Smooth muscle cell of the brain vasculature (primary cell): Measurements from ENCODE around the gene GPATCH1.
"Not testable (repeated sequence)": the region's sequence is repeated elsewhere in the genome, so short reads cannot be mapped to it uniquely, and the experiment has no call there.

Source experiments
- DNase-seq: peaks from one replicate; pipeline ENCODE4 v3.0.0-alpha.2; 2012; ENCODE audit warnings: low read depth, low spot score

The GPATCH1 gene, protein sequence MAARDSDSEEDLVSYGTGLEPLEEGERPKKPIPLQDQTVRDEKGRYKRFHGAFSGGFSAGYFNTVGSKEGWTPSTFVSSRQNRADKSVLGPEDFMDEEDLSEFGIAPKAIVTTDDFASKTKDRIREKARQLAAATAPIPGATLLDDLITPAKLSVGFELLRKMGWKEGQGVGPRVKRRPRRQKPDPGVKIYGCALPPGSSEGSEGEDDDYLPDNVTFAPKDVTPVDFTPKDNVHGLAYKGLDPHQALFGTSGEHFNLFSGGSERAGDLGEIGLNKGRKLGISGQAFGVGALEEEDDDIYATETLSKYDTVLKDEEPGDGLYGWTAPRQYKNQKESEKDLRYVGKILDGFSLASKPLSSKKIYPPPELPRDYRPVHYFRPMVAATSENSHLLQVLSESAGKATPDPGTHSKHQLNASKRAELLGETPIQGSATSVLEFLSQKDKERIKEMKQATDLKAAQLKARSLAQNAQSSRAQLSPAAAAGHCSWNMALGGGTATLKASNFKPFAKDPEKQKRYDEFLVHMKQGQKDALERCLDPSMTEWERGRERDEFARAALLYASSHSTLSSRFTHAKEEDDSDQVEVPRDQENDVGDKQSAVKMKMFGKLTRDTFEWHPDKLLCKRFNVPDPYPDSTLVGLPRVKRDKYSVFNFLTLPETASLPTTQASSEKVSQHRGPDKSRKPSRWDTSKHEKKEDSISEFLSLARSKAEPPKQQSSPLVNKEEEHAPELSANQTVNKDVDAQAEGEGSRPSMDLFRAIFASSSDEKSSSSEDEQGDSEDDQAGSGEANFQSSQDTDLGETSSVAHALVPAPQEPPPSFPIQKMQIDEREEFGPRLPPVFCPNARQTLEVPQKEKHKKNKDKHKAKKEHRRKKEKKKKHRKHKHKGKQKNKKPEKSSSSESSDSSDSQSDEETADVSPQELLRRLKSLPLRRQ

DNA sequence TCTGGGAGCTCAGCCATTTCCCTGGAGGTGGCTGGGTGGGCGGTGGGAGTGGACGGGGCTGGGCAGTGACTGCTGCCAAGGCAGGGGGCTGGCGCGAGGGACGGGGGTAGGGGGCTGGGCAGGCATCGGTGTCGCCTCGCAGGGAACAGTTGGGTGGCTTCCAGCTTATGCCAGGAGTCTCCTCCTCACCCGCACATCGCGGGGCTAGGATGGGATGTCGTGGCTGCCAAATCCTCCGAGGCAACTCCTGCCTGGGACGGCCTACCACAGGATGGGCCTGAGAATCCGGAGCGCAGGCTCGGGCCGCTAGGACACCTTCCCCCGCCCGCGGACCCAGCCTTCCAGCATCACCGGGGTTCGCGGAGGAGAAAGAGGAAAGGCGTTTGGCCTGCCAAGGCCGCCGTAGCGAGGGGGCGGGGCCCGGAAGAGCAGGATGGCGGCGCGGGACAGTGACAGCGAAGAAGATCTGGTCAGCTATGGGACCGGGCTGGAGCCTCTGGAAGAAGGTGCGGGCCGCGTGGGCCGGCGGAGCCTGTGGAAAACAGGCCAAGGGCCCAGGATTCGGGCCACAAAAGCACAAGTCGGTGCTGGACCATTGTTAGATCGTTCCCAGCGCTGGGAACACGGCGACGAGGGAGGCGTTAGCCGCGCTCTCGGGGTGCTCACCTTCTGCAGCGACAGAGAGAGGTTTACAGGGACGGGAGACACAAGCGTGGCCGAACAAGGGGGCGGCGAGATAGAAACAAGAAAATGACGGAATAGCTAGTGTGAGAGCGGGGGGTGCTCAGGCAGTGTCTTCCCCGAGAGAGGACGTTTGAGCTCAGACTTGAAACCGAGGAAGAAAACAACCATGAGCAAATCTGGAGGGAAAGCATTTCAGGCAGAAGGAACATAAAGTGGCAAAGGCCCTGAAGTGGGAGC is at the start of gene GPATCH1:
Gene GPATCH1 (plus strand): TSS at position 421 of the 921 bp plus-strand sequence. CDS start 13 bp downstream, at position 434.
- peak; percentile 54 for DNase-seq

DNA sequence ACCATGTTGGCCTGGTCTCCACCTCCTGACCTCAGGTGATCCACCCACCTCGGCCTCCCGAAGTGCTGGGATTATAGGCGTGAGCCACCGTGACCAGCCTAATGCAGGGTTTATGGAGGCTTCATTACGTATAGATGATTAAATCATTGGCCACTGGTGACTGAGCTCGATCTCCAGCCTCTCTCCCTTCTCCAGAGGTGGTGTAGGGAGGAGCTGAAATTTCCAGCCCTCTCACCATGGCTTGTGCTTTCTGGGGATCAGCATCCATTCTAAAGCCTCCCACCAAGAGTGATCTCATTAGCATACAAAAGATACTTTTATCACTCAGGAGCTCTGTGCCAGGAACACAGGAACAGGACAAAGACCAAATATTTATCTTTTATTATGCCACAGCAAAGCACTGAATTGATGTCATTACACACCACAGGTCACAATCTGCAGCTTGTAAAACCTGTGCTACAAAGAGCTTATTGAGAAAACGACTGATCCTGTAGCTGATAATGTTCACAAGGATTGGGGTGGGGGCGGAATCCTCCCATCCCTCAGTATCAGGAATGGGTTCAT is 48.7 kb upstream of the GPATCH1 start:
- no peak for DNase-seq

DNA sequence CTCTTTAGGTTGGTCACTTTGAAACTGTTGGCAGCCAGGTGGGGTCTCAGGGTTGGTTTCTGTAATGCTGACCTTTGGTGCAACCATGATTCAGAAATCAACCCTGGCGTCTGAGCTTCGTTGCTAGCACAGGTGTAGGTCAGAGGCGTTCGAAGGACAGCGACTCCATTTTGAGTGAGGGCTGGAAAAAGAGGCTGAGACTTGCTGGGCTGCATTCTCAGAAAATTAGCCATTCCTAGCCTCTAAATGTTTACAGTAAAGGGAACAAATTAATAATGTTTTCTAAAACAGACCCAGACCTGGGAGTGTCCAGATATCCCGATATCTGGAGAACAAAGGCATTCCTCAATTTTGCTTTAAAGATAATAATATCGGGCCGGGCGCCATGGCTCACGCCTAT is 45.5 kb upstream of the GPATCH1 start:
- DNase-seq: no peak

DNA sequence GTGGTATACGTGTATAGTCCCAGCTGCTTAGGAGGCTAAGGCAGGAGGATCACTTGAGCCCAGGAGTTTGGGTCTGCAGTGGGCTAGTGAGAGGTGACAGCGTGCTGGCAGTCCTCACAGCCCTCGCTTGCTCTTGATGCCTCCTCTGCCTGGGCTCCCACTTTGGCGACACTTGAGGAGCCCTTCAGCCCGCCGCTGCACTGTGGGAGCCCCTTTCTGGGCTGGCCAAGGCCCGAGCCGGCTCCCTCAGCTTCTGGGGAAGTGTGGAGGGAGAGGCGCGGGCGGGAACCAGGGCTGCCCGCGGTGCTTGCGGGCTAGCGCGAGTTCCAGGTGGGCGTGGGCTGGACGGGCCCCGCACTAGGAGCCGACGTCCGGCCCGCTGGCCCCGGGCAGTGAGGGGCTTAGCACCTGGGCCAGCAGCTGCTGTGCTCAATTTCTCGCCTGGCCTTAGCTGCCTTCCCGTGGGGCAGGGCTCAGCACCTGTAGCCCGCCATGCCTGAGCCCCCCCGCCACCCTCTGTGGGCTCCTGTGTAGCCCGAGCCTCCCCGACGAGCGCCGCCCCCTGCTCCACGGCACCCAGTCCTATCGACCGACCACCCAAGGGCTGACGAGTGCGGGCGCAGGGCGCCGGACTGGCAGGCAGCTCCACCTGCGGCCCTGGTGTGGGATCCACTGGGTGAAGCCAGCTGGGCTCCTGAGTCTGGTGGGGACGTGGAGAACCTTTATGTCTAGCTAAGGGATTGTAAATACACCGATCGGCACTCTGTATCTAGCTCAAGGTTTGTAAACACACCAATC is 44.4 kb upstream of the GPATCH1 start:
- not testable (repeated sequence) for DNase-seq

DNA sequence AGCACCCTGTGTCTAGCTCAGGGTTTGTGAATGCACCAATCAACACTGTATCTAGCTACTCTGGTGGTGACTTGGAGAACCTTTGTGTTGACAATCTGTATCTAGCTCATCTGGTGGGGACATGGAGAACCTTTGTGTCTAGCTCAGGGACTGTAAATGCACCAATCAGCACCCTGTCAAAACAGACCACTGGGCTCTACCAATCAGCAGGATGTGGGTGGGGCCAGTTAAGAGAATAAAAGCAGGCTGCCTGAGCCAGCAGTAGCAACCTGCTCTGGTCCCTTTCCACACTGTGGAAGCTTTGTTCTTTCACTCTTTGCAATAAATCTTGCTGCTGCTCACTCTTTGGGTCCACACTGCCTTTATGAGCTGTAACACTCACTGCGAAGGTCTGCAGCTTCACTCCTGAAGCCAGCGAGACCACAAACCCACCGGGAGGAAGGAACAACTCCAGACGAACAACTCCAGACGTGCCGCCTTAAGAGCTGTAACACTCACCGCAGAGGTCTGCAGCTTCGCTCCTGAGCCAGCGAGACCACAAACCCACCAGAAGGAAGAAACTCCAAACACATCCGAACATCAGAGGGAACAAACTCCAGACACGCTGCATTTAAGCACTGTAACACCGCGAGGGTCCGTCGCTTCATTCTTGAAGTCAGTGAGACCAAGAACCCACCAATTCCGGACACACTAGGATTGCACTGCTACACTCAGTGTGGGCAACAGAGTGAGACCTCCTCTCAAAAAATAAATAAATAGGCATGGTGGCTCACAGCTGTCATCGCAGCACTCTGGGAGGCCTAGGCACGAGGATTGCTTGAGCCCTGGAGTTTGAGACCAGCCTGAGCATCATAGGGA is 43.6 kb upstream of the GPATCH1 start:
- not testable (repeated sequence) for DNase-seq

DNA sequence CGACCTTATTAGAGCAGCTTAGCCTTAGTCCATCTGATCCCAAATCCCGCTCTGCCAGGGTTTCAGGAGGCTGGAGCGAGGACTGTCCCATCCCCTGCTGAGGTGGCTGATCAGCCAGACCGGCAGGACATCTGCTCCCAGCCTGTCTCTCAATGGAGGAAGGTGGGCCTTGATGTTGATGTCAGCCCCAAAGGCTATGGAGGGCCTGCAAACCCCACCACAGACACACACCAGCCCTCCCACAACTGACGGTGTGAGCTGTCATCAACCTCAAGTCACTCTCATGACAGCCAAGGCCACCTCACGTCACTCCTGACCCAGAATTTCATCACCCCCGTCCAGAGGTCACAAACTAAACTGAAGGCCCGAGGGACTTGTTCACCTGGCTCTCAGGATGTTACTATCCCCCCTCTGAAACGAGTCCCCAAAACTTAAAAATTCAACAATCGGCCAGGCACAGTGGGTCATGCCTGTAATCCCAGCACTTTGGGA is 41.8 kb upstream of the GPATCH1 start:
- DNase-seq: no peak

DNA sequence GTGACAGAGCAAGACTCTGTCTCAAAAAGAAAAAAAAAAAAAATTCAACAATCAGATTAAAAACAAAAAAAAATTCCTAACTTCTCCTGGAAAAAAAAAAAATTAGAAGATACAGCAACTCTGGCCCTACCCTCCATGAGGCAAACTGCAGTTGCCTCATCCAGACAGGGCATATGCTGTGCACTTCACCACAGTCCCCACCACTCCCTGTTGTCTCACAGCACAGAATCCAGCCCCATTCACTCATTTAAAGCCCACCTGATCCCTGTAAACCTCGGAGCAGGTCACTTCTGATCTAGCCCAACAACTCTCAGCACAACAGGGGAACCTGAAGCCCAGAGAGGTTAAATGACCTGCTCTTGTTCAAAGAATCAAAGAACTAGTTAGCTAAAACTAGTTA is 41.2 kb upstream of the GPATCH1 start:
- no peak for DNase-seq

DNA sequence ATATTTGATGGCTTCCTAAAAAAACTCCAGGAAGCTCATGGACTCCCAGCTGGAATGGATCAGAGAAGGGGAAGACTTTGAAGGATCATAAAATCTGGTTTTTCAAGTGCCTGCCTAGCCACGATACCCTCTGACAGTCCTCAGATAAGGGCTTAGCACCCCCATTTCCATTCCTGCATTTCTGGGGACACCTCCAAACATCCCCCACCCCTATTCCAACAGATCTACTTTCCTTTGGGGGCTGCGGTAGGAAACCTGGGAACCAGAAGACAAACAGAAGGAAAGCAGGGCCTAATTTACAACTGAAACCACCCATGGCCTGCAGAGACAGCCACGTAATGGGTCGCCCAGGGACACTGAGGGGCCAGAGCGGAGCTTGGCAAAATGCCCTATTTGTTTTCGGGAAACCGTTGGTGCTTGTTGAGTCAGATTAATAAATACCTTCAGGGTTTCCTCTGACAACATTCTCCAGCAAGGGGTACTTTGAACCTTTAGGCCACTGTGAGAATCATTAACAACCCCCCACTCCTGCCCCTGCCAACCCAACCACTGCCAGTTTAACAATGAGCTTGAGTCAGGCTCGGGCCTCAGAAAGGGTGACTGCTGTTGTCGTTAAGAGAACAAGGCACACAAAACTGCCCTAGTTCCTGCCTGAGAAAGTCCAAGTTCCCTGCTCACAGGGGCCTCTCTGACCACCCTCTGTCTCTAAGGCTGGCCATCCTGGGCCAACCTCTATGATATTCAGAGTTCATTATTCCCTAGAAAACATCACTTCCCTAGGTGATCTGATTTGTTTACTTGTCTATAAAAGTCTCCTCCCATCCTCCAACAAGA is 39.8 kb upstream of the GPATCH1 start:
- no peak for DNase-seq

DNA sequence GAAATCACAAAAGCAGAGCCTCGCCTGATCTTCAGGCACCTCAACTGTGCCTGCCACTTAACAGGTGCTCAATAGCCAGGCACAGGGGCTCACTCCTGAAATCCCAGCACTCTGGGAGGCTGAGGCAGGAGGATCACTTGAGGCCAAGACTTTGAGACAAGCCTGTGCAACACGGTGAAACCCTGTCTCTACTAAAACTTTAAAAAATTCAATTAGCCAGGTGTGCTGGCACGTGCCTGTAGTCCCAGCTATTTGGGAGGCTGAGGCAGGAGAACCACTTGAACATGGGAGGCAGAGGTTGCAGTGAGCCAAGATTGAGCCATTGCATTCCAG is 39.2 kb upstream of the GPATCH1 start:
- DNase-seq: not testable (repeated sequence)

DNA sequence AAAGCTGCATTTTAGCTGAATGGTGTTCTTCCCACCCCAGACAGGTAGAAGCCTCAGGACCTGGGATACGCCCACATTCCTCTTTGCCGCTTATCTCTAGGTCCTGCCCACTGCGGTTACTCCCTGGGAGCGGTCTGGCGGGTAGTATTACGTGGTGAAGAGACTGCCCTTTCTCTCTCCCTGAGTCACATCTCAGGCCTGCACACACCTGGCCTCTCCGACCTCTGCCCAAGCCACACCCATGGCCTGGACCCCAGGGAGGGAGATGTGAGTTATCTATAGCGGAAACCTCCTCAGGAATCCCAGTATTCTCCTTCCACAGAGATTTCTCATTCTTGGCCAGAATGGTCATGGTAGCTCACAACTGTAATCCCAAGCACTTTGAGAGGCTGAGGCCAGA is 33.6 kb upstream of the GPATCH1 start:
- DNase-seq: no peak

DNA sequence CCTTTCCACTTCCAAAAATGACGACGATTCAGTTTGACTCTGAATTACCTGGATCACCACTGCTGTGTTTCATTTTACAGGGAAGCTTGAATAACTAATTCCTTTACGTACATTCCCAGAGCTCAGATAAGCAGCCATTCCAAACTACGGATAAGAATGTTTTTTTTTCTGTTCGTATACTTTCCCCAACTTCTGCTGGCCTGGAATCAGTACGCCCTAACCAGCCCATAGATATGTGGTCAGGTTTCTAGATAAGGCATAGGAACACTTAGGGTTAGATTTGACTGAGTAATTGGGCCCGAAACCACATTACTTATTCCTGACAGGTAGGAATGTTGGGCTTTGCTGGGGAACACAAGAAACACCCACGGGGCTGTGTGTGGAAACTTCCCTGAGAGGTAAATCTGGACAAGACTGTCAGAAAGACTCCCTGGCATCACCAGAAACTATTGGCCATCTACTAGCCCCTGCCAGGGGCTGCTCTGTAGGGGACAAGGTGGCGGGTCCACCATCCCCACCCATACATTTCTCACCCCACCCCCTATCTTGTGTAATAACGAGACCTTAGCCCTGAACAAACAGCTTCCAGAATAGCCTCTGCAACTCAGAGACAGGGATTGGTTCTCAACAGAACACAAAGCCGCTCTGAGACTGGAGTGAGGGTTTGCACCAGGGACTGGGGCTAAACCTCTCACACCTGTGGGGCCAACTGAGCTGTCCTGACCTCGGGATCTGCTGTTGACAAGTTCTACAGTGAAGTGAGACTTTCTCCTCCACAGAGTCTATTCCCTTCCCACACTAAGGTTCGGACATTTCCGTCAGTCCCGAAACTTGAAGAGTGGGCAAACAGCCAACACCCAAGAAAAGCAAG is 31.9 kb upstream of the GPATCH1 start:
- DNase-seq: no peak

DNA sequence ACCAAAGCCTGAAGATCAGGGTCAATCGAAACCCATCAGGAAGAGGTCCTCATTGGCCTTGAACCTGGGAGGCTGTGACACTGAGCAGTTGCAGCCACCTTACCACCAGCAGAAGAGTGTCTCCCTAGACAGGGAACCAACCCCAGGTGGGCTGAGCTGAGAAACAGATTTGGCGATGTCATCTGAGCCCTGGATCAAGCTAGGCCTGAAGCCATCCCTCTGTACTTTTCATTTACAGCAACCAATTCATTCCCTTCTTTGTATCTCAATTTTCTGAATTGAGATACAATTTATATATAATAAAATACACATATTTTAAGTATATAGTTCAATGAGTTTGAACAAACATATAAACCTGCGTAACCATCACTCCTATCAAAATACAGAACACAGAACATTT is 30.9 kb upstream of the GPATCH1 start:
- DNase-seq: no peak

DNA sequence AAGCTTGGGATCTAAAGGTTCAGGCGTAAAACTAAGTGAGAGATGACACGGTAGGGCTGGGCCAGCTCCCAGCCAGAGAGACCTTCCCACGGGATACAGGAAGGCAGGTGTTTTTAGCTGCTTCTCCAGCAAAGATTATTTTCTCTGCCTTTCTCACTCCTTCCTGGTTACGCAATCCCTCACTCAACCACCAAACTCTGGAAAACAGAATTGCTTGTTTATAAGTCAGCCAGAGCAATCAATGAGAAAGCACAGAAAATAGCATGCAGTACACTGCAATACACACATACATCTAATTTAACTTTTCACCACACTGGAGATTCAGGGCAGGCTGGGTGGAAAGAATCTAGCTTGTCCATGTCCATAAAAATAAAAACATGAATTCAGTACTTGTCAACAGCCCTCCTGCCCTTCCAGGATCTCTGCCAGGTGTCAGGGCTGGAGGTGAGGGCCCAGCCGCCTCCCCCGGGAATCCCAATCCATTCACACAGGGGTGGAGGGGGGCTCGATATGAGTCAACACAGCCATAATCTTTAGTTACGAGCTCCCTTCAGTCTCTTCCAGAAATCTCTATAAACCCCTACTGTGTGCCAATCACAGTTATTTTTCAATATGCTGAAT is 28.5 kb upstream of the GPATCH1 start:
- DNase-seq: no peak

DNA sequence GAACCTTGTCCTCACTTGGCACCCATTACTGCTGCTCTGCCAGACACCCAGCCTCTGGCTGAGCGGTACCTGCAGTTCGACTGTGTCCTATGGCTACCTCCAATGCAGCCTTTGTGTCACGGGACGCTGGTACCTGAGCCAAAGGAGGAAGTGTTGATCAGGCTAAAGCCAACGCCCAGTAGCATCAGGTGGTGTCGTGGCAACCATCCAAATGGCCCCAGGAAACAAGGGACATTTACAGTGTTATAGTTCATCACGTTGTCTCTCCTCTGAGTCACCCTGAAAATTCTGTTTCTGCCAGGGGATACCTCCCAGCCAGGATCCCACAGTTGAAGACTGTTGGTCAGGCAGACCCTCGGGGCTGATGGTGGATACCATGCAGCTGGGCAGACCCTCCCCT is 26.4 kb upstream of the GPATCH1 start:
- no peak for DNase-seq

DNA sequence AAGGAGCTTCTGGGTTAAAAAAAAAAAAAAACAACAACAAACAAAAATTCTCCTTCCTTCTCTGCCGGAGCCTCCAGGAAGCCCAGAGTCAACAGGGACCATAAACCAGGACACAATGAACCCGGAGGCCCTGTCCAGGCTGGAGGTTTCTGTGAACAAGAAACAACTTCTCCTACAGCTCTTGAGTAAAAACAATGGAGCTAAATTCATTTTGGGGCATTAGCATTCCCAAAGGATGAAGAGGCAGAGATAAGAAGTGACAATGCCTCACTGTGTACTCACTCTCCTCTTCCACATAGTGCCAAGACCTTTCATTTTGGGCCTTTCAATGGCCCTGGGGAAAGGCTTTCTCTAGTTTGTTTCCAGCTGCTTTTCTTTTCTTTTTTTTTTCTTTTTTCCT is 25.3 kb upstream of the GPATCH1 start:
- DNase-seq: no peak

DNA sequence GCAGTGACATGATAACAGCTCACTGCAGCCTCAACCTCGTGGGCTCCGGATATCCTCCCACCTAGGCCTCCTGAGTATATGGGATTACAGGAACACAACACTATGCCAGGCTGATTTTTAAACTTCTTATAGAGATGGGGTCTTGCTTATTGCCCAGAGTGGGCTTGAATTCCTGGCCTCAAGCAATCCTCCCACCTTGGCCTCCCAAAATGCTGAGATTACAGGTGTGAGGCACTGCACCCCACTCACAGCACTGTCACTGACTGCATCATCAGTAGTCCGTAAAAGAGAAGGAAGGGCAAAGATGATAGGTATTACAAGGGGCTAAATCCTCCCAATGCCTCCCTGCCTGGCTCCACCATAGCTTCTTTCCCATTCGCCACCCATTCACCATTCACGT is 20.4 kb upstream of the GPATCH1 start:
- DNase-seq: no peak

DNA sequence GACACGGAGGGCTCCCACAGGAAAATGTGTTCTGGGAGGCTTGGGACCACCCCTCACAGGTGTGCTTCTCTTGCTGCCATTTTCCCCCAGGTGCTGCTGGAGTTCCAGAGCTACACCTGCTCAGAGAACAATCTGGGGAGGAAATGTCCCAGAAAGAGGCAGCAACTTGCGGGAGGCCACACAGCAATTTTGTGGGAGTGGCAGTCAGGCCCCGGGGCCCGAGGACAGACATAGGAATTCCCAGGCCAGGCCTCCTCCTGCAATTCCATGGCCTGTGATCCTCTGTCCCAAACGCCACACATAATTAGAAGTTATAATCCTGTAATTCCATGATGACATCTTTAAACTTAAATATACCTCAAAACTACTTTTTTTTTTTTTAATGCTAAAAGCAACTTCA is 18.1 kb upstream of the GPATCH1 start:
- no peak for DNase-seq
